GM19467 (cell line): Measurements from ENCODE around the gene ESRRG.

Source experiments
- ATAC-seq: cut with Tn5 transposase; IDR thresholded peaks from one replicate; pipeline ENCODE4 v1.9.1; 2021; ENCODE audit warnings: mild to moderate bottlenecking, moderate library complexity; ENCODE audit not compliant: unreplicated experiment

ESRRG gene

DNA sequence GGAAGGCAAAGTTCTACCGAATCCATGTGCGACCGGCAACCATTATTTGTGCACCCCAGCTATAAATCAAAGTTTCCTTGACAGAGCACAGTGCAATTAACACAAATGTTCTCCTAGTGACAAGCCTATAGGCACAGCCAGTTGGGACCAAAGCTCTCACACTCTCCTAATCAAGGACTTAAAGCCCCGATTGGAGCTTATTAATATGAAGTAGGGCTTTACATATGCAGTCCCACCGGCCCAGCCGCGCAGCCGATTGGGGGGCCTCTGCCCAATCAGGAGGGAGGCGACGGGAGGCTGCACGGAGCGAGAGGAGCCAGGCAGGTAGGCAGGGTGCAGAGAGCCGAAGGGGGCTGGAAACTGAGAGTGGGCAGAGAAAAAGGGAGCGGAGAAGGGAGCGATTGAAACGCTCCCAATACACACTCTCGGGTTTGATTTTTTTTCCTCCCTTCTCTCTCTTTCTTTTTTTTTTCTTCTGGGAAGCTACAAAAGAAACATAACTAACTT, at the start of gene ESRRG:
TSS of gene ESRRG (minus strand) at position 156 of the 507 bp plus-strand sequence. CDS start at position 26, 130 bp downstream.
- ATAC-seq: no peak

DNA sequence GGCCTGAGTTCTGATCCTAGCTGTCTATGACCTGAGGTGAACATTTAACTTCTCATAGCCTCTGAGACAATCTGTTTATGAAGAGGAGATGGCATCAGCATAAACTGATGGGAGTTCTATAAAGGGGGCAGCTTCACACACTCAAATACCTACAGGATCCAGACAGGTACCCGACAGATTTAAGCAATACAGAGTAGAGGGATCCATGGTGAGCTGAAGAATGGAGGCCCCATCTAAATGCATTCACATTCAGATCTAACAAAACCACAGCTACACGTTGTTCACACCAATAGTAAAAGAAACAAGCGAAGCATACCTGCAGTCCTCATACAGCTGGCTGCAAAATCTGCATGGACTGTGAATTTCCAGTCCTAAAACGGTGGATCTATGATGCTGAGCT, 48.7 kb upstream of the ESRRG start:
- no peak for ATAC-seq

DNA sequence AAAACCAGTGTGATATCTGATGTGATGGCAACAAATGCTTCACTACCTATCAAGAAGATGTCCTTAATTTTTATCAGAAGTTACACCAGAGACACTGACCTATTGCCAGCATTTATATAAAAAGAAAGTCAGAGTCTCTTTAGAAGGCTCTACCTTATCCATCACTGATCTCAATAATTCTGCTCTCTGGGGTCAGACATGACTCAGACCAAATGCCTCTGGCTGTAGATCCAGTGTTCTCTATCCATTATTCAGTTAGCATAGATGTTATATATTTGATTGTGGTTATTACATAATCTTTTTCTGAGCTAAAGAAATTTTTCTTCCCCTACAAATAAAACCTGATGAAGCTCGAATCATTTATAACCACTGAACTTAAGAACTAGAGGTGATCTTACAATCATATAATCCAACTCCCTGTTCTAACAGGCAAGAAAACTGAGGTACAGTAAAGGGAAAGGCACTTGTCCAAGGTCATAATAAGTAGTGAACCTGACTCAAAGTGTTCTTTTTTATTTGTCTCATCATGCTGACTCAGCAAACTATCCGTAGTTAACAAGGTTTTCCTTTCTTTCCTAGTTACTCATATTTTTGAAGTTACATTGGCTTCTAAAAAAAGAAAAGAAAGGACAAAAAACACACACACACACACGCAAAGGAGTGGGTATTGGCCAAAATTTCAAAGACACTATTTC, 43.6 kb upstream of the ESRRG start:
- no peak for ATAC-seq

DNA sequence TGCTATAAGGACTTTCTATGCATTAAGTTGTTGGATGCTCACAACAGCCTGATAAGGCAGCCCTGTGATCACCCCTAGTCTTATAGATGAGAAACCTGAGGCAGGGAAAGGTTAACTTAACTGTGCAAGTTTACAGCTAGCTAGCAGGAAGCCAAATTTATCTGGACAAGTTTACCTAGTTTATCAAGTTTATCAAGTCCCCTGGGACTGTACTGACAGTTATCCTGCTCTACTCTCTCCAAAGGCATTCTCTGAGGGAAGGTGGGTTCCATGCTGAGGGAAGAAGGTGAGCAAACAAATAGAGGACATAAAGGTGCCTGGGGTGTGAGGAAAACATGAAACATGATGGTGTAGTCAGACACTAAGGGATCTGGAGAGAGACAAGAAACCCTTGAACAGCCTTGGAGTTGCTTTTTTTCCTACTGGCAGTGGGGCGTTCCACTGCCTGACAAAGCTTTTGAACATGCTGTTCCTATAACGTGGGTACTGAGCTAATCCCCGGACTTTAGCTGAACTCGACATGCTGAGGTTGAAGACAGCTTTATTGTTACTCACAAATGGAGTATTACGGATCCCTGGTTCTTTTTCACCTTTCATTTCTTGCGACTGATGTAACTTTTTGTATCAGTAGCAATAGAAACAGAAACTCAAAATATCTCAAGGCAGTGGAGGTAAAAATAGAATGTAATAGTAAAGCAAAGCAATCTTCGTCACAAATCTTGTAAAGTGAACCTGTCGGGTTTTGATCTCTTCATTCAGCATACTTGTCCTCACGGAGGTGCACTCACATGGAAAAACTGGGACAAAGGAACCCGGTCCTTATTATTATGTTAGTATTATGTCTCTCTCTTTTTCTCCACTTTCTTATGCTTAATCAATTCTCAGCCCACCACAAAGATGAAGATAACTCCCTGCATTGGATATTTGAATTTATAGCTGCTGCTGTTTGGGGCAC, 42.4 kb upstream of the ESRRG start:
- ATAC-seq: no peak

DNA sequence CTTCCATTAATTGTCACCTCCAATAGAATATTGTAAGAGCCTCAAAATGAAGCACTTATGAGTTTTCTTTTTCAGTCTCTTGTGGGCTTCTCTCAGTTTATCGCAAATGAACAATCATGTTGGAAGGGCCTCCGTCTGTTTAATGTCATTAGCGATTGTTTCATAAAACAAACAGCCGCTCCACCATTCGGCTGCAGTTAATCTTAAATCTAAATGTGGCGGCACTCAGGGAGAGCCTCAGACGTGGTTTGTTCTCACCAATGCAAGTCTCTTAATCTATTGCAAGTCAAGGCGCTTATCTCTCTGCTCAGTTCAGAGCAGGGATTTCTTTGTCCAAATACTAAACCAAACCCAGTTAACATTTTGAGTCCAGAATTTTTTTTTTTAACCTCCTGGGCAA, 34.9 kb upstream of the ESRRG start:
- ATAC-seq: no peak

DNA sequence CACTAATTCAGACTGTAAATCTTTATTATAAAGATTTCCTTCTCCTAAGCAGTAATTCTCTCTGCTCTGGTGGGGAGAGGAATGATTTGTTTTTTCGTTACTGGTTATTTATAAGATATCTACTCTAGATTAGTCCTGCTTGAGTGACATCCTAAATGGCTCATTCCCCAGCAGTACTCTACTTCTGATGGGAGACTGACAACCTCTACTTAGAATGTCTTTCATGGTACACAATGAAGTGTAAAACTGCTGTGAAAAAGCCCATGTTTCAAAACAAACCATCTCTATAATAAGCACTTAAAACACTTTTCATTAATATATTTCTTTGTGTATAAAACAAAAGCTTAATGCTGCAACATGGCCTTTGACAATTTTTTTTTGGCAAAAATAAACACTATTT, 33.9 kb upstream of the ESRRG start:
- no peak for ATAC-seq

DNA sequence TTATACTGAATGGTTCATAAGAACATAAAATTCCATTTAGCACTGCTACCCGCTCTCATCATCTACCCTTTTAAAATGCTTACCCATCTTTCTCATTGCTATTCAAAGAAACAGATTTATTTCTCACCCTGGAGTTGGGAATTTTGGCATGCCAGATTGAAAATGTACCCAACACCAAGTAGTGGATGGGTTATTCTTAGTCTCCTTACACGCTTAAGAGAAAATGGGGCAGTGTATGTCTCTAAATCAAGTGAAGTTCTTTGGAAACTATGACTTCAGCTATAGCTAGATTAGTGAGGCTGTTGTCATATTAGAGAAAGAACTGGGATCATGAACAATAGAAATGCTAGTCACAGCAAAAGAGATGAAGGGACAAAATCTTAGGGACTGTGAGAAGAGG, 27.7 kb upstream of the ESRRG start:
- no peak for ATAC-seq

DNA sequence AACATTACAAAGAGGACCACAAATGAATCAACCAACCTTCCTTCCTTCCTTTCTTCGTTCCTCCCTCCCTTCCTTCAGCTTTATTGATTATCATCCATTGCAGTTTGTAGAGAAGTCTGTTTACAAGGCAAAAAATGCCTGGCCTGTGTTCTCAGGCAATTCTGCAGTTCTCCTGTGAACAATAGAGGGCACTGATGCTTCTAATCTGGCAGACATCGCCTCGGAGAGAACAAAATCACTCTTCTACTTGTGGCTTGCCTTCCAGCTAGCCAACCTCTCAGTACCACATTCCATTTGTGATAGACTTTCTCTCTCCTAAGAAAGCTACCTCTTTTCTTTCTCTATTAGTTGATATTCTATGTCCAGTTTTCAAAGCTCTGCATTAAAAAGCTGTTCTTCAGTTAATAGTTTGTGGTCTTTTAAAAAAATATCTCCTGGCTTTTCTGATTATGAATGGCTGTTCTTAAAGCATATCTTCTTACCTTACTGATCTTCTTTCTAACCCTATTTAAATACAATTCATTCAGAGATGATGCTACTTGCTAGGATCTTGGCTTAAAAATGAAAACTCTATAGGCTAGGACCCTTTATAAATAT, 26.9 kb upstream of the ESRRG start:
- peak; percentile 63 for ATAC-seq

DNA sequence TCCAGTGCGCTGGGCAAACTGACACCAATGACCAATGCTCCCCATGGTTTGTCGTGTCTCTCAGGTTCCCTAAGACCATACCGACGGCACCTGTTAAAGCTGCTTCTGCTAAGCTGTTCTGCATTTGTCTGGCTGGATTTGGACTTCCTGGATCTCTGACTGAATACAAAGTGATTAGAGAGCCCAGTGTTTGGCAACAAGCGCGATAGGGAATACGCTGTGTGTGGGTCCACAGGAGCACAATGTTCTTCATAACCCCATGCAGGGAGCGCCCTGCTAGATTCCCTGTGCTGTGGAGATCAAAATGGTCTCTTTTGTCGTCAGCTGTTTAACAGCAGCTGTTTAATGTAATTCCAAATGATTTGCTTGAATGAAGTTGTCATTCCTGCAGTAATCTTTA, 26.0 kb upstream of the ESRRG start:
- no peak for ATAC-seq

DNA sequence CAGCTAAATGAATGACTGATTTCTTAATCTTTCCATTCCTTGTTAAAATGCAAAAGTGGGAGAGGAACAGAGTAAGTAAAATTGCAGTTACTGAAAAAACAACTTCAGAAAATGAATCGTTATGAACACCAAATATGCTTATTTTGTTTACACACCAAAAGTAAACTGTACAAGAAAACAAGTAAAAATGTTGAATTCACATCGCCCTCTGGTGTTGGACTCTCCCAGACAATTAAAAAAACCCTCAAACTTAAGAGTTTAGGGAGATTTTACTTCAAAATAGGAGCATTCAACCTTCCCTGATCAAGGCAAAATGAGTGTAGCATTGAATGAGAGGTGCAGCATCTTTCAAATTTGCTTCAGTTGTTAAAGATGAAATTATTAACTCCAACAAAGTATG, 19.4 kb upstream of the ESRRG start:
- ATAC-seq: no peak

DNA sequence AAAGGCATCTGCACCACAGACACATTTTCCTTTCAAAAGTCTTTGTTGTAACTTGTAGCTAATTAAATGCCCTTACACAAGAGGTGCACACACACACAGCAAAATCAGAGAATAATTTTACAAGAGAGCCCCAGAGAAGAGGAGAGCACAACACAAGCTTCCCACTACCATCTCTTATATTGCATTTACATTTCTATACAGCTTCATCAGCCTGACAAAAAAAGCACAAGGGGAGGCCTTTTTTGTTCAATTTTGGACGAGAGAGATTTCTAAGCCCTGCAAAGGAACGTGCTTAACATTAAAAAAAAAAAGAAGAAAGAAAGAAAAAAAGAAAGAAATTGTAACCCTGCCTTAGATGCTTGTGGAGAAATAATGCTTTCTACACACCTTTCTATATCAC, 17.1 kb upstream of the ESRRG start:
- no peak for ATAC-seq

DNA sequence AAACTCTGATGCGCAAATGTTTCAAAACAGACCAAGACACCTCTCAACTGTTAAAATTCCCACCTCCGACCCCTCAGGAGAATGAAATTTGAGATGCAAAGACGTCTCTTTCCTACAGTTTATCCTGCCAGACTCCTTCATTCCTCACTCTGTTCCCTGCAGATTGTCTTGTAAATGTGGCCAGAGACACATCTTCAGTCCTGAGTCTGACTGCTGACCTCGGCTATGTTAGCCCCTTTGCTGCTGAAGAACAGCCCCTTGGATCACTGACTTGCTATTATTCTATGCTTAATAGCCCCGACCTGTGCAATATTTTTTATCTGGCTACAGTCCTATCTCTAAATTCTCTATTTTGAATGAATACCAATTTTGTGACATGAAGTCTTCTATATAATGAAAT, 16.6 kb upstream of the ESRRG start:
- ATAC-seq: no peak

DNA sequence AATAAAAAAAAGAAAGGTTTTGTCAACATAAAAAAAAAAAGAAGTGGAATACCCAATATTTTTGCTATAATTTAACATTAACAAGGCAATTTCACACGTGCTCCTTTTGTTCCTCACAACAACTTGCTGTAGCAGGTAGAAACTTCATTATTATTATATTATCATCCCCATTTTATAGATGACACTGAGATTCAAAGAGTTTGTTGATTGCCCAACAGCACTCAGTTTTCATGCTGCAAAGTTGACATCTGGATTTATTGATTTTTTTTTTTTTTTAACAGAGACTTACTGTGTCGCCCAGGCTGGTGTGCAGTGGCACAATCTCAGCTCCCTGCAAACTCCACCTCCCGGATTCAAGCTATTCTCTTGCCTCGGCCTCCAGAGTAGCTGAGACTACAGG, 8.9 kb upstream of the ESRRG start:
- ATAC-seq: no peak

DNA sequence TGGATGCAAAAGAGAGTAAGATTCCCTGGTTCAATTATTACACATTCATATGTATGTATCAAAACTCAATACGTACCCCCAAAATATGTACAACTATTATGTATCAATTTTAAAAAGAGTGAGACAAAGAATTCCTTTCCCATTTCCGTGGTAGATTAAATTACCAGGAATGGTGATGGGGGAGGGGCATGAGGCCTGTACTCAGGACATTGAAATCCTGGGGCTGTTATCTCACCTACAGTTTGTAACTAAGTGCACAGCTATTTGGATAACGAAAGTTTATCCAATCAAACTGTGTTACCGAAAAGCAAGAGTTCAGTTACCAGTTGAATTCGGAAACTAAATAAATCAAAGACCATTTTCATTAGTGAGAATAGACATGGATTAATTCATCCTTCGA, 8.3 kb upstream of the ESRRG start:
- no peak for ATAC-seq

DNA sequence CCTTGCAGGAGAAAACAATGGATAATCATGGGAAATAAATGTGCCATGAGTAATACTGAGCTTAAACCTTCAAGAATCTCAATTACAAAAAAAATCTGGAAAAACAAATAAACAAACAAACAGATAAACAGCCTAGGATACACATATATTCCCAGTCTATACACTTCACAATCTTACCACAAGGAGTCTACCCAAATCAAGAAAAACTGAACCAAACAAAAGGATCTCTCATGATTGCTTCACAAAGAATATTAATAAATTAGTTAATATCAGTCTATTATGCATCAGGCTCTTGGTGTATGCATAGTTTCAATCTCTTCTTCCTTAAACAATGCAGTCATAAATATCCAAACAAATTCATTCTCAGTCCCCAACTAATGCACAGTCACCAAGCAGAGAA, 3.2 kb upstream of the ESRRG start:
- ATAC-seq: no peak

DNA sequence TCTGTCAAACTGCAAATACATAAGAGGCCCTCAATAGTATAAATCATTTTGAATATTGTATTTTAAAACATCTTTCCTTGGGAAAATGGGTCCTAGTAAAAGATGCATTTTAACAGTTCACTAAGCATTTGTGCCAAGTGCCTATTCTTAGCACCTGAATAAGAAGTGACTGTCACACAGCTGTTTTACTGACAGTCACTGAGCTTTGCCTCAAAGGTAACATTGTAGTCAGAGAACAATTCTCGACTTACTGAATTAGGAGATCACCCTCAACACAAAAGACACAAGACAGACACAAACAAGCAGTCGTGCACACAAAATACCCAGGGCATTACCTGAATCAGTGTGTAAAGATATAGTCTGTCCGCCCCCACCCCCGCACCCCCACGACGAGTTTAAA, 408 bp downstream of the ESRRG start:
- ATAC-seq: no peak

DNA sequence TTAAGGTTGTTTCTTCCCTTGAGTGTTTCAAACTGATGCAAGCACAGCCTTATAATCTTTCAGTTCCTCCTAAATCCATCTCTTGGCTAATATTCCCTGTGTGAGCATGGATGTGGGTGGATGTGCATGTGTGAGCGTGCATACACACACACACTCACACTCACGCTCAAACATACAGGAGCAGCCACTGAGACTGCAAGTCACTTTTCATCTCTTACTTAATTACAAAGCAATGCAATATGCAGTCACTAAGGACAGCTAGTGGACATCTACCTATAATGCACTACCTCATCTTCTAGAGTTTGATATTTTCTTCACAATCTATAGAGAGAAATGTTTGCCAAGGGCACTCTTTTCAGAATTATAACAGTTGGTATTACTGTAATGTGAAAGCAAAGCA, 1.4 kb downstream of the ESRRG start:
- no peak for ATAC-seq

DNA sequence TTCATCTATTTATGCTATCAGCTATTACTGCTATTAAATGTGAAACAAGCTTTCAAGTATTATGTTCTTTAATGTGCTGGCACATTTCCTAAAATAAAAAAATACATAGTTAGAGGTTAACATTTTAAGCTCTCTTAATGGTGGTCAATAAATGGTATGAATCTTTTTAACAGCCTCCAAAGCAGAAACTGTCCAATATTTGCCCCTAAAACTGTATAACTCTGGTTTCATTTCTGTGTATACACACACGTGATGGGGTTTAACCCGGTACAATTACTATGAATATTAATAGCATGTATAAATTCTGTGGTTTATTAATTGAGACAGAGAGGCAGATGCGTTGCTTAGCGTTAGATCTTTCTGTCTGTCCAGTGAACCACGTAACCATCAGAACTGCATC, 2.2 kb downstream of the ESRRG start:
- ATAC-seq: no peak

DNA sequence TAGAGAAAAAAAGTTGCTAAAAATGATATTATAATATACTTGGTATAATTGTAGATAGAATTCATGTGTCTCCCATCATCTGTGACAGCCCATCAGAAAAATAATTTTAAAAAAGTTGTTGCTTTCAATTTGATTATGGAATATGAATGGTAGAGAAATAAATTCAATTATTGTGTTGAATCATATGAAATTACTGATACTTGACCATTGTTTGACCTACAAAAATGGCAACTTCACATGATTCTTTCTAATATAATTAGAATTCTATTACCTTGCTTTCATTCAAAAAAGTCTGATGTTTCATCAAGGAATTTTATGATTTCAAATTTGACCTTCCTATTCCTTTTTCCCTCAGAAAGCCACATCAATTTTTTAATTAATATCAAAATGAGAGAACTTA, 11.5 kb downstream of the ESRRG start:
- no peak for ATAC-seq

DNA sequence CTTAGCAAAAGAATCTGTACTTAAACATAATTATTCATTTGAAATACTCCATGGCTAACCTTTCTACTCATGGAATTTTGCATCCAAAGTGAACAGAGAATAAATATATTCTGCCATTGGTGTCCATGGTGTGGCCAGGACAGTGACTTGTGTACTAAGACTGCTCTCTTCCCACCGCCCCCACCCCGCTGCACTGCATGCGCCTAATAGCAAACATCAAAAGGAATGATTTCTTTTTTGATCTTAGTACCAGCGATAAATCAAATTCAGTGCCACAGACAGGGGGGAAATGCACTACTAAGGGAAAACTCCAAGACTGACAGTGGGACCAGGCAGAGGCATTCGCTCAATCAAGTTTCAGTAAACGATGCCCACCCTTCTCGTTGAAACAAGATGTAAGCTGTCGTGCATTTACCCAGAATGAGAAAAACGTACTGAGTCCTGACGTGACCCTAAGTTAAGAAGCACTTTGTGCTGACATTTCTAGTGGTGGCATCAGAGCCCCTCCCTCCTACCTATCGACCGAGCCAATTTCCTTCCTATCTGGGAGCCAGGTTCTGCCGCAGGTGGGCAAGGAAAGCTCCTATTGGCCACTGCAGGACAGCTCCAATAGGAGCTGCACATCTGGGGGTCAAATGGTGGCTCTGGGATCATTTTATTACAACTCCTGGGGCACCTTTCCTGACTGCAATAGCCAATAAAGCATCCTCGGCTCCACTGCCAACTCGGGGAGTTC, 12.5 kb downstream of the ESRRG start:
- no peak for ATAC-seq

DNA sequence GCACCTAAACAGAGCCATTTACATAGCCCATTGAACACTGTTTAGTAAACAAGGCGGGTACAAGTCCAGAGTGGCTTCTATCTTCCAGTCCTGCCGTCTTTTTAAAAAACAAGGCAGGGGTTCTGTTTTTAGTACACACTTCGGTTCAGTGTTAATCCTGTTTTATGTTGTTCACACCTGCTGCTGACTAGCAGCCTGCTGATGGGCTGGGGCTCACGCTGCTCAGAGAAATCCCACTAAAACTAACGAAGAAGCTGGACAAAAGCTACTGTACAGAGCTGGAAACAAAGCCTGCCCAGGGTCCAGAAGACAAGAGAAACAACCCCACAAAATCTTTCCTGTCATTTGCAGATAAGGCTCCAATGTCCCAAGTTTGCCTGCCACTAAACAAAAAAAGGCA, 13.2 kb downstream of the ESRRG start:
- ATAC-seq: no peak
